Fibroblast of skin of right quadriceps (primary cell): Measurements from ENCODE around the gene SPATA20.

Experiments
- DNase-seq: peaks from one replicate; pipeline ENCODE4 v3.0.0-alpha.2; 2013

Gene SPATA20

DNA sequence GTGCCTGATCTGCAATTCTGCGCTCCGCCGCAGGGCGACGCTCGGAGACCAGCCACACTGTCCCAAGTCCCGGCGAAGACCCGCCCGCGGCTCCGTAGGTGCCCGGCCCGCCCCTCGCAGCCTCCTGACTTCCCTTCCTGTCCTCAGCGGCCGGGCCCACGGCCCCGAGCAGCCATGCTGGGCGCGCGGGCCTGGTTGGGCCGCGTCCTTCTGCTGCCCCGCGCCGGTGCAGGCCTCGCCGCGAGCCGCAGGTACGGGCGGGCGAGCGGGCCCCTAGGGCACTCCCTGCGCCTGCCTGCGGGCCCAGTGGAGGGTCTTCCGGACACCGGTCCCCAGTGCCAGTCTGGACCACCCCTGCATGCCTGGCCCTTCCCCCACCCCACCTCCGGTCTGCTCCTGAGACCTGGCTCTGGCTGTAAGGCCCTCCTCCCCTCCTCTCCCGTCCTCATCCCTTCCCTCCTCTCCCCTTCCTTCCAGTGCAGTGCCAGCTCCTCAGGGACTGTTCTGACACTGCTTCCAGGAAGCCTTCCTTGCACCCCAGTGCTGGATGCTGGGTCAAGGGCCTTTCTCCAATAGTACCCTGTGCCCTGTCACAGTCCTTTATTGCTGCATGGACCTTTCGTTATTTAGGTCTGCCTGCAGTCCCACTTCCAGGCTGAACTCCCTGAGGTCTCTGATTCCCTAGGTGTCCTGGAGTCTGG, at the start of gene SPATA20:
SPATA20 (plus strand) TSS at position 140 of the 701 bp plus-strand sequence; CDS start at position 175, 35 bp downstream.
- DNase-seq = peak; percentile 87

- DNase-seq = no peak
Measured at GRCh38 chr17:50498021-50498874, 48.7 kb upstream of the SPATA20 start.

- no peak for DNase-seq
Measured at GRCh38 chr17:50499270-50499669, 47.7 kb upstream of the SPATA20 start.

DNA sequence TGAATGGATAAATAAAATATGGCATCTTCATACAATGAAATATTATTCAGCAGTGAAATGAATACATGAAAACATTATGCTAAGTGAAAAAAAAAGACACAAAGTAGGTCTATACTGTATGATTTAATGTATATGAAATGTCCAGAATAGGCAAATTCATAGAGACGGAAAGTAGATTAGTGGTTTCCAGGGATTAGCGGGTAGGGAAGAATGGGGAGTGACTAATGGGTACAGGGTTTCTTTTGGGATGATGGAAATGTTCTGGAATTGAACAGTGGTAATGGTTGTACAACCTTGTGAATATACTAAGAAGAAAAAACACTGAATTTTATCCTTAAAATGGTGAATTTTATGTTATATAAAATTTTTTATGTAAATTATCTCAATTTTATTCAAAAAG, 47.3 kb upstream of the SPATA20 start:
- DNase-seq = peak; percentile 72

GRCh38 chr17:50501054-50501453, 45.9 kb upstream of the SPATA20 start:
- no peak for DNase-seq

GRCh38 chr17:50502301-50502990, 44.5 kb upstream of the SPATA20 start:
- DNase-seq = no peak

DNA sequence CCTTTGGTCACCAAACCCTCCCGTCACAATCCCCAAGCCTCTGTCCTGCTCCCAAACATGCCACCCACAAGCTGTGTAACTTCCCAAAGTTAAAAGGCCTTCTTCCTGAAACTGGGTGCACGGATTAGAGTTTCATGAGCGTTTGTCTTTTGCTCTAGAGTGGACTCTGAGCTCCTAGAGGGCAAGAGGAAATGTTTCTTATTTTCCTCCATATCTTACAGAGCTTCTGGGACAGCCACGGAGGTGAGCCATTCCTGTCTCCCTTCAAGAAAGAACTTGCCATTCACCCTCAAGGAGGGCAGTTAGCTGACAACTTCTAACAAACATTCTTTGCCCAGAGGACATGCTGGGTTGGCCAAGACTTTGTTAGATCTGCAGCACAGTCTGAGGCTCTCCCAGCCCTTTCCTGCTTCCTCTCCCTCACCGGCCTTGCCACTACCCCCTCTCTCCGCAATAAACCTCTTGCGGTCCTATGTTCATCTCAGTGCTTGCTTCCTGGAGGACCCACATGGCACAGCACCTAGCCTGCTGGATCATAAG, 41.3 kb upstream of the SPATA20 start:
- DNase-seq = no peak

DNA sequence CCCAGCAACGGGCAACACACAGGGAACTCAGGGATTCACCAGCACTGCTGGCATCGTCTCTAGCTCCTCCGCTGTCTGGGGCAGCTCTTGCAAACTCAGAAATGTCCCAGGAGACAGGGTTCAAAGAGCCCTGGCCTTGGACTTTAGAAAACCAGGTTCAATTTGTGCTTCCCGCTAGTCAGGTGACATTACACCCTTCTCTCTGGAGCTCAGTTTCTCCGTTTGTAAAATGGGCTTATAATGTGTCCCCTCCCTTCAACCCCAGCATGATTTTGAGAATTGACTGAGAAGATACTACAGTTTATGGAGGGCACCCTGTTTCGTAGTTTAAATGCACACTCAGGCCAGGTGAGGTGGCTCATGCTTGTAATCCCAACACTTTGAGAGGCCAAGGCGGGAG, 40.7 kb upstream of the SPATA20 start:
- DNase-seq = no peak

GRCh38 chr17:50507871-50508572, 39.0 kb upstream of the SPATA20 start, which contains the start of gene MYCBPAP:
Gene MYCBPAP (plus strand): TSS chr17:50508439. CDS start chr17:50508675, 236 bp downstream.
- DNase-seq = peak; percentile 79

- no peak for DNase-seq
Measured at GRCh38 chr17:50508573-50509460, 38.2 kb upstream of the SPATA20 start.

GRCh38 chr17:50511058-50511457, 35.9 kb upstream of the SPATA20 start:
- DNase-seq = no peak

DNA sequence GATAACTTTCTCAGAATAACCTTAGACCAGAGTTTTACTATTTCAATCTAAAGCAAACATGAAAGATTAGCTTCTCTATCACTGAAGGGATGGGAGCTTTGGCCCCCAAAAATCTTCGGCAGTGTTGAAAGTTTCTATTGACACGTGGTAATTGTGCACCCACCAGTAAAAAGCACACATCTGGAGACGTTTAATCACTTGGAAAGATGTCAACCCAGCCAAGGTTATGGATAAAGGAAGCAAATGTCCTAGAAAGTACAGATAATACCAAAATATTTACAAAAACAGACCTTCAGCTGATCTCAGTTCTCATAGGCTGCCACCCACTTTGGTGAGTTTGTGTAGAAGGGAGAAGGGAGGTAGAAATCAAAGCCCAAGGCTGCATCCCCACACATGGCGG, 33.5 kb upstream of the SPATA20 start:
- DNase-seq = no peak

DNA sequence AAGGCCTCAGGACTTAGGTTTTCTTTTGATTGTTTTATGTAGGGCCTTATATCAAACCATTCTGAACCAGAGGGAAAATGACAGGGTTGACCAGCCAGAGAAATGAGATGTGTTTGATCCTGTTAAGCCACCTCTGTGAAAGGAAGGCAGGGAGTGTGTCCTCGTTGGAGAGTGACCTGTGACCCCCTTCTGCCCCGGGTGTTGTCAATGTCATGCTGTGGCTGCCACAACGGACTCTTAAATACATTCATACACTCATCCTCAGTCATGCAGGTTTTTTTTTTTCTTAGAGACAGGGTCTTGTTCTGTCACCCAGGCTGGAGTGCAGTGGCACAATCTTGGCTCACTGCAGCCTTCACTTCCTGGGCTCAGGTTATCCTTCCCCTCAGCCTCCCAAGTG, 32.6 kb upstream of the SPATA20 start:
- no peak for DNase-seq

DNA sequence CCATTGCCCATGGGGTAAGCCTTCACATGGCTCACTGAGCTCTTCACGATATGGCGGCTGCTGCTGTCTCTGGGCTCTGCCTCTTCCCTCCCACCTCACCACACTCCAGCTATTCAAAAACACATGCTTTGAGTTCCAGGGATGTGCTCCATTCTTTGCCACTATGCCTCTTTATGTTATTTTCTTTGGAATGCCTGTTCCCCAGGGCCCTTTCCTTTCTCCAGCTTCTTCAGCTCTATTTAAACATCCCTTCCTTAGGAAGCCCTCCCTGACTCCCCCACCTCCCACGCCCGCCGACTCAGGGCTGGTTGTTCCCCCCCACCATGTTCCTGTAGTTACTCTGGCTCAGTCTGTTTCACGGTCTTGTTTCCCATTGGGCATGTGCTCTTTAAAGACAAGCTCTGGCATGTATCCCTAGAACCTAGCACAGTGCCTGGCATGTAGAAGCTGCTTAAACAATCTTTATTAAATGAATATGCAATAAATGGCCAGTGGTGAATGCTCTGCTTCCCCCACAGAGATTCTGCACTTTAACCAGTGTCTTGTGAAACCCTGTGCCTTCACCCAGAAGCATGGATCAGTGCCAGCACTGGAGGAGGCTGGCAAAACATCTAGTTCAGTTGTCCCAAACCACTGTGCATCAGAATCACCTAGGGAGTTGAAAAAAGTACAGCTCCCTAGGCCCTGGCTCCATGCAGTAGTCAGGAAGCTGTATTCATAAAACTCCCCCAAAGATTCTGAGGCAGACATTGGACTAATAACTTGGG, 31.9 kb upstream of the SPATA20 start:
- peak; percentile 38 for DNase-seq

GRCh38 chr17:50517011-50517410, 30.0 kb upstream of the SPATA20 start:
- no peak for DNase-seq

GRCh38 chr17:50517504-50518383, 29.2 kb upstream of the SPATA20 start:
- DNase-seq = no peak

GRCh38 chr17:50518384-50519023, 28.5 kb upstream of the SPATA20 start:
- DNase-seq = no peak

DNA sequence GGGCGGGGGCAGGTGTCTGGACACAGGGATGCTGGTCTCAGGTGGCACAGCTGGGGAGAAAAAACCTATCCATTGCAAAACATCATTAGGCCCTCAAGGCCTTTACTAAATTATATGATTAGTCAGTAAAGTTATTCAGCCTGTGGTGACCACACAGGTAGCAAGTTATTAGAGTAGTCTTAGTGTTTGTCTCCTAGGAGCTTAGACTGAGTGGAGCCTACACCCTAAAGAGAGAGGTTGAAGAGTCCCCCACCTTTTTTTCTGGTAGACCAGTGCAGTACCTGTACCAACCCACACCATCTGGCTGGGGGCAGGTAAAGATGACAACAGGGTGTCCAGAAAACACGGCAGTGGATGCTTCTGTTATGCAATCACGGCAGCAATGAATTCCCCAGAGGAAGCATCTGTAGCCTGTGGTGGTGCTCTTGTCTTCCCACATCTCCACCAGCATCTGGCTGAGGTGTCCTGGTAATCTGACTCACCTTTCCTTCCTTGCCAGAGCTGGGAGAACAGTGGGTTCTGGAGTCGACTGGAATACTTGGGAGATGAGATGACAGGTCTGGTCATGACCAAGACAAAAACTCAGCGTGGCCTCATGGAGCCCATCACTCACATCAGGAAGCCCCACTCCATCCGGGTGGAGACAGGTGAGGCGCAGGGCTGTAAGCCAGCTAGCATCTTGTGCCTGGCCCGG, 27.7 kb upstream of the SPATA20 start:
- DNase-seq = no peak
